Activated T-cell treated with anti-CD3 and anti-CD28 coated beads, Interleukin-2, amount 50 U/mL, for 1 hour (primary cell): ENCODE data around the gene KCNMA1.

ENCODE experiments used
- DNase-seq: peaks from one replicate; pipeline ENCODE4 v3.0.0-alpha.2; 2020

The KCNMA1 gene

GRCh38 chr10:76990561-76990960, 647.0 kb downstream of the KCNMA1 start:
- no peak for DNase-seq

DNA sequence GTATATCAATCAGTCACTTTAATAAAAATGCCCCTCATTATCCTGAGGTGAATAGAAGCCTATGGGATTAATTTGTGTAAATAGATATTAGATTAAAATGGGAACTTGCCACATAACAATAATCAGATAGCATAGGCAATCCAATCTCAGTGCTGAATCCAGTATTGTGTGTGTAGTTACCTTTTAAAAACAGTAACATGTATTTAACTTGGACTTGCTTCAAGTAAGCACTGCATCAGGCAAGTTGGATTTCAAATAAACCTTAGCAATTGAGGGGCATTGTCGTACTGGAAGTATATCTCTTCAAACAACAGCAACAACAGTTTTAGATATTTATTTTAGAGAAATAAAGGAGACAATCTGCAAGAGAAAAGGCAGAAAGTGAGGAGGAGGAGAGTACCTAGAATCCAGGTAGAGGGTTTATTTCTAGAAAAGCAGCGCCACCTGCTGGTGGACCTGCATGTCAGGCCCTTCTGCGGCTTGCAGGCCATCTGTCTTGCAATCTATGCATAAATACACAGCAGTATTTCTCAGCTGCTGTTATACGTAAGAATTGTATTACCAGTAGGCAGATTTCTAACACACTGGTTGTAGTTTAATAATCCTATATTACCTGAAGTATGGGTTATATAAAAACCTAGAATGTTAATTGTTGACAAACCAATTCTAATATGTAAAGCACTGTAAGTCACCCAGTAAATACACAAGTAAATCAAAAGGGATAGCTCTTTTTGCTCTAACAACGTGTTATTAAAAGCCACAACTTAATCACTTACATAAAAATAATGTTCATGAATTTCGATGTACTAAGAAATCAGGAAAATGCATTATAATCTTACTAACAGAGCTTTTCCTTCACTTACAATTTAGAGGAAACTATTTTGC, 652.8 kb downstream of the KCNMA1 start:
- peak; percentile 59 for DNase-seq

GRCh38 chr10:76983624-76984023, 654.0 kb downstream of the KCNMA1 start:
- DNase-seq = no peak

DNA sequence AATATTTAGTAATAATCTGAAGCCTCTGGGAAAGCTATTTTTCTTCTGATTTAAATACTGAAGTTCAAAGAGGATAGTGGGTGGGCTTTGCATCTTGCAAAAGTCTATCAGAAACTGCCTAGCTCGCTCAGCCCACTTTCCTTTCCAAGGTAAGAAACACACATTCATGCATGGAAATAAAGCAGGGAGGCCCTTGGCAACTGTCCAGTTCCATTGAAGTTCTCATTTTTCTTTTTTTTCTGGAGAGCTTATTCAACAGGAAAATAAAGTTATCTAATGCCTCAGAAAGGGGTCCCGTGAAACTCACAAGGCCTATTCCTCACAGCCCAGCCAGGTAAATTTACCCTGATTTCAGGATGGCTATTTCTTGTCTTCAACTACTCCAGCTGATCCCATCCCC, 654.9 kb downstream of the KCNMA1 start:
- no peak for DNase-seq

GRCh38 chr10:76981251-76981650, 656.4 kb downstream of the KCNMA1 start:
- DNase-seq = no peak

GRCh38 chr10:76977901-76978300, 659.7 kb downstream of the KCNMA1 start:
- no peak for DNase-seq

GRCh38 chr10:76977046-76977445, 660.6 kb downstream of the KCNMA1 start:
- DNase-seq = no peak

GRCh38 chr10:76976142-76976541, 661.5 kb downstream of the KCNMA1 start:
- DNase-seq = no peak

DNA sequence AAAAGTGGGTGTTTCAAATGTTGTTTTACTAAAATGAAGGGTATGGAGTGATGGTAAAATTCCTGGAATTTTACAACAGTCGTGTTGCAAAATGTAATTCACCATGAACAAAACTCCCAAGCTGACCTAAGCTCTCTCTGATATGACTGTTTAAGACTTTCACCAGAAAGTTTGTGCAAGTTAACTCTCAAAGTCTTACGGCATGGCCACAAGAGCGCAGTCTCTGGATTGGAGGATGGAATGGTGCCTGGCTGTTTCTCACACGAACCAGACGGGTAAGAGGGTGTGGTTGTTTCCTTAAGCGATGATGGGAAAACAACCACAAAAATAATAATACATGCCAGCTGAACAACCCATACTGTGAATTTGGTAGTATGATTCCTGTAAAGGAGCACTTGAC, 662.5 kb downstream of the KCNMA1 start:
- DNase-seq = no peak

GRCh38 chr10:76974017-76974691, 663.5 kb downstream of the KCNMA1 start:
- no peak for DNase-seq

DNA sequence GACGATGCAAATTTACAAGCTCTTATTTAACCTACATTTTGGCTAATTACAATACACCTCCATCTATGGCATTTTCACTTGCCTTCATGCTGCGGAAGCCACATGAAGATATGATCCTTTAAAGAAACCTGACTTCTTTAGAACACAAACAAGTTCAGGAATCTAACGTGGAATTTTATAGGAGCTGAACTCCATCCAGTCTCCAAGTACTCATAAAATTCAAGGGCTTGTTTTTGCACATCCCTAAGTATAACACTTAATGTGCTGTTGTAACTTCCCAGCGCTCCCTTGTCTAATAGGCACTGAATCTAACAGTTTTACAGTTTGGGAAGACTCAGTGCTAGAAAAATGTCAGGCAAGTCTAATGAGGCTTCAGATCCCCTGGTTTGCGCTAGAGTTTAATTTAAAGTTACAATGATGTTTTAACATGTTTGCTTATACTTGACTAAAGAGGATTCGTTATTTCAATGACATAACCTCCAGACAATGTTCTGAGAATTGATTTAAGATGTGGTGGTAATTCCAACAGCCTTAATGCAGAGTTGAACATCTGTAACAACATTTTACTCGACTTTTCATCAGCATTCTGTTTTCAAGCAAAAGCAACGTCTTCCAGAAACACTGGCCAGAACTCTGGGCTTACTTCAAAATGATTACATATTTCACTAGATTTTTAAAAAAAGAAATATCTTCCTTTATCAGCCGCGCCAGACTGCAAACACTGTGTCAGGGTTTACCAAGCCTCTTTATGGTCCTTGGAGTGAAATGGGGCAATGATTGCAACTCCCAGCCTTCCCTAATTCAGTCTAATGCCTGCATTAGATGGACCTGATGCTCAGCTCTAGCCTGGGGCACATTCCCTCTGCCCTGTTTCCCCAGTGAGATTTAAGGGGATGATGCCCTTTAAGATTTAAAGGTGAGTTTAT, 664.3 kb downstream of the KCNMA1 start:
- DNase-seq = no peak

DNA sequence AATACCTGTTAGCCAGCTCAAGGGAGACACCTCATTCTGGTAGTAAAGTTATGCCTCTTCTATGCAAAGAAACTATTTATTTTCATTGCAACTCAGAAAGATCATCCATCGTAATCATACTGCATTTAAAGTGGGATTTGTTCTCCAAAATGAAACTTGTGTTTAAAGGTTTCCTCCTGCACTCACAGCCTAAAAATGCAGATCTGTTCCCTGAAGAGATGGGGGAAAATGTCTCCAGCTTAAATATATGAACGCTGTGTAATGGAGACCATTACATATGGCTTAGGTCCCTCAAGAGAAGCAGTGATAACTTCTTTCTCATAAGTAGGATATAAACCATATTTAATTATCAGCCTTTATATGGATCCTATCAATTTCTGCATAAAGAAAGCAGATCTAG, 665.1 kb downstream of the KCNMA1 start:
- DNase-seq = no peak

DNA sequence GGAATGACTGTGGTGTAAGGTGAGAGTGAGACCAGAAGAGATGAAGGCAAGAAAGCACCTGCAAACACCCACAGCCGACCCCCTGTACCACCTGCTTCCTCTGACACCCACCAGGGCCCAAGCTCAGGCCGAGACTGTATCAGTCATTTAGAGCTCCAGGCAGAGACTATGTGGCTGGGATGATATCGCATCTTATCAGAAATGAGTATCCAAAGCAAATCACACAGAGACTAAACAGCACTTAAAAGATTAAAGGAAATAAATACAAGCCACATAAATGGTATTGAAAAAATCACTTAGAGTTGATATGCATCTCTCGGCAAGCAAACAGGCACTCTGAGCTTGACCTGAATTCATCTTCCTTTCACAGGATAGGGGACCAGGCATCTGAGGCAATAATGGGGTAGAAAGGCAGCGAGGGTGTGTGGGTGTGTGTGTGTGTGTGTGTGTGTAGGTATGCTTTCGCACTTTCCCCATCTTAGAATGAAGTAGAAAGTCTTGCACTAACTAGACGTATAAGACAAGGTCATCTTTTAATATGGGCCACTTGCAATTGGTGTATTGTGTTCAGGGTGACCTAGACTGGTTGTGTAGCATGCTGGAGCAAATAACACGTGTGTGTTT, 665.9 kb downstream of the KCNMA1 start:
- DNase-seq = no peak

- DNase-seq = no peak
Measured at GRCh38 chr10:76970711-76971519, 666.7 kb downstream of the KCNMA1 start.

DNA sequence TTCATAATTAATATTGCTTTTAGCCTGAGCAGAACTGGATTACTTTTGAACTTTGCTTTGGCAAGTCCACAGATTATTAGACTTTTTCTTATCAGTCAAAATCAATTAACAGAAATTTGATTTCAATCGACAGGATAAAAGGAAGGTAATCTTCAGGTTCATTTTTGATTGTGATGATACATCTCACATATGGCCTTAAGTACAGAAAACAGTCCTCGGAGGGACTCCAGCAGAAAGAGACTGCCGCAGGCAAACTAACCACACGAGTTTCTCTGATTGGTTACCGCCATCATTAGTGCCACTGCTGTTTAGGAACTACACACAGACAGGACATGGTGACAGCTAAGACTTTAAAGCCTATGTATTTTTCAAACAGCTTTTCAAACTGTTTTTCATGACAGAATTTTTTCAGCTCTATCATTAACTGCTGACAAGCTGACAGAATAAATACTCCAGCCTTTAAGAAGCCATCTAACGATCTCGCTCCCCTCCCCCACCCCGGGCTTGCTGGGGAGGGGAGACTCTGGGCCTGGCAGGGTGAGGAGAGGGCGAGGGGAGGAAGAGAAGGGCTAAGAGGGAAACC, 668.2 kb downstream of the KCNMA1 start:
- DNase-seq = no peak

GRCh38 chr10:76968483-76968882, 669.1 kb downstream of the KCNMA1 start:
- no peak for DNase-seq

GRCh38 chr10:76962851-76963250, 674.8 kb downstream of the KCNMA1 start:
- DNase-seq = no peak

- no peak for DNase-seq
Measured at GRCh38 chr10:76961841-76962240, 675.8 kb downstream of the KCNMA1 start.

GRCh38 chr10:76959111-76959510, 678.5 kb downstream of the KCNMA1 start:
- DNase-seq = no peak

- no peak for DNase-seq
Measured at GRCh38 chr10:76954838-76955237, 682.8 kb downstream of the KCNMA1 start.

GRCh38 chr10:76950354-76950753, 687.3 kb downstream of the KCNMA1 start:
- DNase-seq = no peak
